Breast epithelium (tissue), 4 donors: ENCODE results near the gene SLC46A2. TPM values are rescaled to one million over a fixed set of nuclear protein-coding genes. Genes with fewer than 3 reads are reported as not detected.

ENCODE experiments used
- DNase-seq, 2 donors: peaks; one replicate each; pipeline ENCODE4 v3.0.0-alpha.2; 2019; ENCODE audit warnings: low spot score in 2 of 2
- H3K27ac ChIP-seq, 2 donors: fragments of 200-600 bp; sonication (generic) in 1 of 2; one replicate each; pipeline ENCODE4 v1.5.1; 2016 to 2019; ENCODE audit warnings: mild to moderate bottlenecking in 1 of 2
- H3K27me3 ChIP-seq, 2 donors: fragments of 200-600 bp; sonication (generic) in 1 of 2; one replicate each; pipeline versions ENCODE4 v1.5.1 to v1.6.0; 2017 to 2019; ENCODE audit warnings: control low read depth in 1 of 2, mild to moderate bottlenecking in 1 of 2
- H3K36me3 ChIP-seq: fragments of 200-600 bp; one replicate; pipeline ENCODE4 v1.5.1; 2019
- H3K4me1 ChIP-seq, 2 donors: fragments of 200-600 bp; sonication (generic); one replicate each; pipeline ENCODE4 v1.5.1; 2016 to 2019; ENCODE audit warnings: control low read depth in 1 of 2
- H3K4me3 ChIP-seq, 3 donors: fragments of 200-600 bp; sonication (generic); 1 replicate in 2 of 3; 2 replicates in 1 of 3; pipeline ENCODE4 v1.5.1; 2016 to 2019; ENCODE audit warnings: mild to moderate bottlenecking in 3 of 3, moderate library complexity in 2 of 3
- H3K9me3 ChIP-seq, 2 donors: fragments of 200-600 bp; sonication (generic) in 1 of 2; one replicate each; pipeline ENCODE4 v1.5.1; 2016 to 2019; ENCODE audit warnings: control low read depth in 1 of 2
- POLR2A ChIP-seq: fragments of 450-650 bp; IDR thresholded peaks from one replicate; pipeline ENCODE4 v1.6.1; 2016; ENCODE audit warnings: antibody characterized with exemption, mild to moderate bottlenecking, moderate library complexity
- POLR2AphosphoS5 ChIP-seq, 3 donors: sonication (generic); formaldehyde crosslinking; IDR thresholded peaks; one replicate each; pipeline ENCODE4 v1.6.1; 2017; ENCODE audit warnings: antibody characterized with exemption in 3 of 3
- intact Hi-C: fragments of 100-400 bp; cut with DNase I; formaldehyde crosslinking; loops from one replicate; pipeline ENCODE4 v1.15.1; 2023; ENCODE audit warnings: low total_unique reads
- total RNA-seq, 3 donors: library from RNA; depleted of rRNA; stranded (reverse); fragments of >200 nt; gene quantifications; one replicate each; pipeline ENCODE4 v1.1.0, GENCODE V29; 2016
- TF ChIP-seq, protein P1 (sequence below), 3 donors: fragments of 450-650 bp; IDR thresholded peaks; one replicate each; pipeline ENCODE4 v1.5.1; 2016 to 2017; ENCODE audit warnings: antibody characterized with exemption in 3 of 3, mild to moderate bottlenecking in 3 of 3, moderate library complexity in 3 of 3

Gene SLC46A2
- total RNA-seq, 3 donors from 2014 or later = 0.16 to 0.66 TPM; not detected in 1

DNA sequence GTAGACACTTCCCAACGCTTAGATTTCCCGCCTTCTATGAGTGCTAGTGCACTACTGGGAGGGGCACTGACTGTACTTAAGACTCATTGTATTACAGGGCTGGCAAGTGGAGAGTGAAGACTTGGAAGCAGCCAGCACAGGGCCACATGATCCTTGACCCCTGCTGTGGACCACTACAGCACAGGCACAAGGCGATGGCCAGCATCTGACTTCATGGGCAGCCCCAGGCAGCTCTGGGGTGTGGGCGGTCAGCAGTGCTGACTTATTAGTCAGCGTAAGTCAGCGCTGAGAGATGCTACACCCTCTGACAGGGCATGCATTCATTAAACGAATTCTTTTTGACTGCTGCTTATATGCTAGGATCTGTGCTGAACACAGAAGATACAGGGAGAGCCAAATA is 9.3 kb downstream of the SLC46A2 start:
- Histone ChIP-seq H3K4me1 (no peaks in the 10 kb centered on the region), H3K27me3 (no peaks in the 10 kb centered on the region), H3K27ac (no peak overlapping the region), H3K36me3 (no peaks in the 10 kb centered on the region), H3K4me3 (no peak overlapping the region), H3K9me3 (no peaks in the 10 kb centered on the region)
- no peak for DNase-seq
- intact Hi-C loops = no loop called here
- no peak for TF ChIP-seq POLR2AphosphoS5 (IDR thresholded peaks at IDR 0.05)
- TF ChIP-seq, protein P1, sequence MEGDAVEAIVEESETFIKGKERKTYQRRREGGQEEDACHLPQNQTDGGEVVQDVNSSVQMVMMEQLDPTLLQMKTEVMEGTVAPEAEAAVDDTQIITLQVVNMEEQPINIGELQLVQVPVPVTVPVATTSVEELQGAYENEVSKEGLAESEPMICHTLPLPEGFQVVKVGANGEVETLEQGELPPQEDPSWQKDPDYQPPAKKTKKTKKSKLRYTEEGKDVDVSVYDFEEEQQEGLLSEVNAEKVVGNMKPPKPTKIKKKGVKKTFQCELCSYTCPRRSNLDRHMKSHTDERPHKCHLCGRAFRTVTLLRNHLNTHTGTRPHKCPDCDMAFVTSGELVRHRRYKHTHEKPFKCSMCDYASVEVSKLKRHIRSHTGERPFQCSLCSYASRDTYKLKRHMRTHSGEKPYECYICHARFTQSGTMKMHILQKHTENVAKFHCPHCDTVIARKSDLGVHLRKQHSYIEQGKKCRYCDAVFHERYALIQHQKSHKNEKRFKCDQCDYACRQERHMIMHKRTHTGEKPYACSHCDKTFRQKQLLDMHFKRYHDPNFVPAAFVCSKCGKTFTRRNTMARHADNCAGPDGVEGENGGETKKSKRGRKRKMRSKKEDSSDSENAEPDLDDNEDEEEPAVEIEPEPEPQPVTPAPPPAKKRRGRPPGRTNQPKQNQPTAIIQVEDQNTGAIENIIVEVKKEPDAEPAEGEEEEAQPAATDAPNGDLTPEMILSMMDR (IDR thresholded peaks at IDR 0.05) = no peak
- TF ChIP-seq POLR2A = no peak

DNA sequence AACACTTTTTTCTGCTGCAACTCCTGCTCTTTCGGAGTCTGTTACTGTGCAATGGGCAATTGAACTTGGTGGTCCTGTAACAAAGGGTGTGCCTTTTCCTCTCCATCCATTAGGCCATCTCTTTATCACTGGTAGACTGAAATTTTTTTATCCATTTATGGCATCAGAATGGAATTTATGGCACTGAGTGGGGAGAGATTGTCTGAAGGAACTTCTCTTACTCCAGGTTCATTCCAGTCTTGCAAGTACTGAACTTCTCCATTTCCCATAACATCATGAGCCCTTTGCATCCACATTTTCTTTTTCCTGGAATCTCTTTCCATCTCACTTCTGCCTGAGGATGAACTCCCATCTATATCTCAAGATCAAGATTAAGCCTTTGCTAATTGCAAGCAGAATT is 10.0 kb downstream of the SLC46A2 start:
- Histone ChIP-seq H3K4me1 (no peaks in the 10 kb centered on the region), H3K27ac (no peak overlapping the region), H3K27me3 (no peaks in the 10 kb centered on the region), H3K4me3 (no peak overlapping the region), H3K9me3 (no peaks in the 10 kb centered on the region), H3K36me3 (no peaks in the 10 kb centered on the region)
- no peak for DNase-seq
- intact Hi-C loops = no loop called here
- TF ChIP-seq, protein P1 (IDR thresholded peaks at IDR 0.05) = no peak
- no peak for TF ChIP-seq POLR2AphosphoS5 (IDR thresholded peaks at IDR 0.05)
- no peak for TF ChIP-seq POLR2A

DNA sequence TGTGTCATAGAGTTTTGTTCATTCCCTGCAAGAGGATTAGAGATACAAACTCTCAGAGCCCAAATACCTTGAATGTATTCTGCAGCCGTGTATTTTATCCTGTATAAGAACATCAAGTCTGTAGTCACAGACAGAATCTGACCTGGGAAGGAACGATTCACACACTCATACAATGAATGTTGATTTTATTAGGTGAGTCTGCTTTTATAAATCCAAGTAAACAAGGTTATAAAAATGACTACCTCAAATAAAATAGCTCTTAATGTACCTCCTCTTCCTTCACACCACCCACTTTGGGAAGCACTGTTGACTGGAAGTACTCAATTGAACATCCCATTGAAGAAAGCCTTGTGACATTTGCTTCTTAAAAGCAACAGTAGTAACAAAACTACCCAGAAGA is 11.9 kb downstream of the SLC46A2 start:
- intact Hi-C loops = no loop called here
- Histone ChIP-seq H3K27me3 (no peaks in the 10 kb centered on the region), H3K36me3 (no peaks in the 10 kb centered on the region), H3K9me3 (no peaks in the 10 kb centered on the region), H3K4me1 (no peaks in the 10 kb centered on the region), H3K27ac (no peak overlapping the region), H3K4me3 (no peak overlapping the region)
- no peak for TF ChIP-seq POLR2AphosphoS5 (IDR thresholded peaks at IDR 0.05)
- no peak for TF ChIP-seq POLR2A
- TF ChIP-seq, protein P1 (IDR thresholded peaks at IDR 0.05) = no peak
- no peak for DNase-seq

DNA sequence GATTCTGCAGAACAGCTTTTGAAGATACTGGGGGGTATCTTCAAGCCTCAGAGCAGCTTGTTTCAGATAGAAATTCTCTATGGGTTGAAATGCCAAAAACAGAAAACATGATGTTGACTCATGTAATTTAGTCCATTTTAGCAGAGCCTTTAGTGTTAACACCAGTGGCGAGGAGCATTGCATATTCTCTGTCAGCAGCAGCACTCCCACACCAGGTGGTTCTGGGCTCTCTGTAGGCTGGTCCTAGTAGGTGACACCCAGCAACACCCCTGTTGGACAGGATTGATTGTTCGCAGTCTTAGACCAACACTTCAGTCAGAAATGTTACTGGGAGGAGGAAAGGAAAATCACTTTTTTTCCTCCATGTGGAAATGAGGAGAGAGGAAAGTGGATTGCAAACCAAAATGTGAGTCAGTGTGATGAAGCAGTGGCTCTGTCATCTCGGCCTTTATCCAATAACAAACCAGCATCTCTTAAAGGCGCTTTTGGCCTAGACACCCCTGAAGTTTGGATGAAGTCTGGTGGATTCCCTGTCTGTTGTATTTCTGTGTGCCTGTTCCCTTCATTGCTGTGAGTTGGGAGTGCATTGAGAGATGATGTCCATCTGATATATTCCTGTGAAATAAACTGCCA is 16.8 kb downstream of the SLC46A2 start:
- intact Hi-C loops = no loop called here
- Histone ChIP-seq H3K4me1 (no peaks in the 10 kb centered on the region), H3K36me3 (no peaks in the 10 kb centered on the region), H3K27ac (no peak overlapping the region), H3K9me3 (no peaks in the 10 kb centered on the region), H3K27me3 (no peaks in the 10 kb centered on the region), H3K4me3 (no peak overlapping the region)
- no peak for TF ChIP-seq POLR2A
- no peak for DNase-seq

DNA sequence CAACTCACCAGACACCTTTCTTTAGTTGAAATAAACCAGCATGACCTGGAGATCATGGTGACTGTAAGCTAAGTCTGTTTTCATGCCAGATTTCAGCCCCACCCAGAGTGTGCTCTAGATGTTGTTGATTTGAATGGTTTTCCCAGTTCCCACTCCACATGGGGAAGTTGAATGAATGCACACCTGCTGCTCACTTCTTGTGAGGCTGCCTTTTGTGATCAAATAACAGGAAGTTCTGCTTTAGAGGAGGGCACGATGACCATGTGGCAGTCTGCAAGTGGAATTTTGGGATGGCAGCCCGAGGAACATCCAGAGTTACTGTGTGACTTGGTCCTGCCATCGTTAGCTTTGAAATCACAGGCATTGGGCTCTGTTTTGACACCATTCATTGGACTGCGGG is 18.7 kb downstream of the SLC46A2 start:
- no peaks in the 10 kb centered on the region for H3K4me1 ChIP-seq
- TF ChIP-seq, protein P1 (IDR thresholded peaks at IDR 0.05) = no peak
- no peak for TF ChIP-seq POLR2AphosphoS5 (IDR thresholded peaks at IDR 0.05)
- no peak for TF ChIP-seq POLR2A
- no peaks in the 10 kb centered on the region for H3K9me3 ChIP-seq
- no peak for DNase-seq
- H3K36me3 ChIP-seq = no peaks in the 10 kb centered on the region
- H3K4me3 ChIP-seq = no peak overlapping the region
- no peaks in the 10 kb centered on the region for H3K27me3 ChIP-seq
- H3K27ac ChIP-seq = no peak overlapping the region
- intact Hi-C loops = no loop called here

DNA sequence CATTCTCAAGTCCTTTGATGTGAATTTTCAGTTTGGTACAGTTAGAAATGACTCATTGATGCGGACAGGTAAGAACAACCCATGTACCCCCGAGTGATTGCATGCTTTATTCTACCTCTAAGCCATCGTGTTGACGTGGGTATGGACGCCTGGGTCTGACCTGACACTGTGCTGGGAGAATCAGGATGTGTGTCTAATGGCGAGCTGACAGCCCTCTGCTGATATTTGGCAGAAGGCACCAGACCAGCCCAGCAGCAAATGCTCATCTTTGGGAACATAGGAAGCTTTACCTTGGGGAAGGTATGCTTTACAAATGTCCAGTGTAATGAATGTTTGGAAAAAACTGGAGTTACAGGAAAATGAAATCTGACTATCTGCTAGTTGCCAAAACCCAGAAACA is 20.1 kb downstream of the SLC46A2 start:
- no peaks in the 10 kb centered on the region for H3K36me3 ChIP-seq
- no peaks in the 10 kb centered on the region for H3K27me3 ChIP-seq
- no peak overlapping the region for H3K27ac ChIP-seq
- intact Hi-C loops = no loop called here
- no peaks in the 10 kb centered on the region for H3K9me3 ChIP-seq
- no peak for TF ChIP-seq POLR2AphosphoS5 (IDR thresholded peaks at IDR 0.05)
- no peak for TF ChIP-seq POLR2A
- TF ChIP-seq, protein P1 (IDR thresholded peaks at IDR 0.05) = no peak
- no peaks in the 10 kb centered on the region for H3K4me1 ChIP-seq
- H3K4me3 ChIP-seq = no peak overlapping the region
- DNase-seq = no peak
